PC-3 (cell line): ENCODE data around the gene CCDC126. TPM values are rescaled to one million over a fixed set of nuclear protein-coding genes. Genes with fewer than 3 reads are reported as not detected.

Source experiments
- ATAC-seq: fragments of 200-7000 bp; cut with Tn5 transposase; 2 replicates; pipeline ENCODE4 v1.9.1; 2020; ENCODE audit warnings: mild to moderate bottlenecking, moderate library complexity
- BruUV-seq: library from RNA; stranded (reverse); fragments of 400-500 nt; replicated peaks from 2 replicates; lab custom pipeline; 2021; lab: Mats Ljungman, UMichigan
- CTCF ChIA-PET: fragments of 300-600 bp; sonication (Branson Sonifier 250); formaldehyde crosslinking; loops from one replicate; lab custom pipeline; 2022; ENCODE audit warnings: antibody characterized with exemption; lab: Charles Lee
- POLR2A ChIA-PET: fragments of 300-600 bp; sonication (Branson Sonifier 250); formaldehyde crosslinking; loops from one replicate; lab custom pipeline; 2022; ENCODE audit warnings: antibody characterized with exemption; ENCODE audit not compliant: unreplicated experiment; lab: Charles Lee
- DNase-seq: peaks from one replicate; pipeline ENCODE4 v3.0.0-alpha.2; 2015
- H2AFZ ChIP-seq: fragments of 300-600 bp; sonication (generic); 2 replicates; pipeline ENCODE4 v1.6.0; 2016; ENCODE audit warnings: antibody characterized with exemption, low read length
- H3F3A ChIP-seq: fragments of 300-600 bp; sonication (generic); one replicate; pipeline ENCODE4 v1.6.0; 2017; ENCODE audit warnings: antibody characterized with exemption, low read length, control low read depth, mild to moderate bottlenecking; ENCODE audit not compliant: unreplicated experiment
- H3K27ac ChIP-seq: fragments of 300-600 bp; sonication (generic); 2 replicates; pipeline ENCODE4 v1.5.1; 2016; ENCODE audit warnings: mild to moderate bottlenecking, low read length
- H3K27me3 ChIP-seq: fragments of 300-600 bp; sonication (generic); 2 replicates; pipeline ENCODE4 v1.6.1; 2016; ENCODE audit warnings: low read length, mixed read lengths
- H3K36me3 ChIP-seq: fragments of 300-600 bp; sonication (generic); 2 replicates; pipeline ENCODE4 v1.6.1; 2016; ENCODE audit warnings: low read depth, mixed run types, low read length, mixed read lengths
- H3K4me1 ChIP-seq: fragments of 300-600 bp; sonication (generic); 2 replicates; pipeline ENCODE4 v1.5.1; 2016; ENCODE audit warnings: low read length; ENCODE audit not compliant: insufficient read depth
- H3K4me2 ChIP-seq: fragments of 300-600 bp; sonication (generic); 2 replicates; pipeline ENCODE4 v1.6.0; 2016; ENCODE audit warnings: low read length
- H3K4me3 ChIP-seq: fragments of 300-600 bp; sonication (generic); 2 replicates; pipeline ENCODE4 v1.5.1; 2016; ENCODE audit warnings: mild to moderate bottlenecking, low read length, mixed read lengths
- H3K79me2 ChIP-seq: fragments of 300-600 bp; sonication (generic); 2 replicates; pipeline ENCODE4 v1.6.1; 2017; ENCODE audit warnings: low read length, mixed read lengths
- H3K9ac ChIP-seq: fragments of 300-600 bp; sonication (generic); 2 replicates; pipeline ENCODE4 v1.6.0; 2016; ENCODE audit warnings: mild to moderate bottlenecking, low read length
- H3K9me2 ChIP-seq: fragments of 300-600 bp; sonication (generic); replicated peaks from 2 replicates; pipeline ENCODE4 v1.6.1; 2016; ENCODE audit warnings: mixed run types, low read length, mixed read lengths
- H3K9me3 ChIP-seq: fragments of 300-600 bp; sonication (generic); 2 replicates; pipeline ENCODE4 v1.6.1; 2016; ENCODE audit warnings: low read length, mixed read lengths
- H4K20me1 ChIP-seq: fragments of 300-600 bp; sonication (generic); 2 replicates; pipeline ENCODE4 v1.6.1; 2016; ENCODE audit warnings: low read length, mixed read lengths
- EZH2 ChIP-seq: fragments of 300-600 bp; sonication (generic); IDR thresholded peaks from one replicate; pipeline ENCODE4 v1.6.1; 2017; ENCODE audit warnings: antibody characterized with exemption, mild to moderate bottlenecking, low read length; ENCODE audit not compliant: unreplicated experiment
- EZH2phosphoT487 ChIP-seq: fragments of 300-600 bp; sonication (generic); IDR thresholded peaks from 2 replicates; pipeline ENCODE4 v1.6.1; 2018; ENCODE audit warnings: mild to moderate bottlenecking, antibody characterized with exemption, low read length, borderline replicate concordance
- intact Hi-C: fragments of 100-400 bp; cut with micrococcal nuclease; formaldehyde crosslinking; loops from 2 replicates; pipeline ENCODE4 v1.9.0; 2023
- total RNA-seq: library from RNA; depleted of rRNA; stranded (reverse); fragments of >200 nt; gene quantifications from 2 replicates; pipeline ENCODE4 v1.2.3, GENCODE V29; 2014
- TF ChIP-seq, protein P1 (sequence below): fragments of 300-600 bp; sonication (generic); conservative IDR thresholded peaks from 2 replicates; pipeline ENCODE4 v1.5.1; 2017; ENCODE audit warnings: antibody characterized with exemption, low read depth, mild to moderate bottlenecking, low read length

Gene CCDC126
- total RNA-seq, 1 experiment from 2014 or later = 3.2 TPM

DNA sequence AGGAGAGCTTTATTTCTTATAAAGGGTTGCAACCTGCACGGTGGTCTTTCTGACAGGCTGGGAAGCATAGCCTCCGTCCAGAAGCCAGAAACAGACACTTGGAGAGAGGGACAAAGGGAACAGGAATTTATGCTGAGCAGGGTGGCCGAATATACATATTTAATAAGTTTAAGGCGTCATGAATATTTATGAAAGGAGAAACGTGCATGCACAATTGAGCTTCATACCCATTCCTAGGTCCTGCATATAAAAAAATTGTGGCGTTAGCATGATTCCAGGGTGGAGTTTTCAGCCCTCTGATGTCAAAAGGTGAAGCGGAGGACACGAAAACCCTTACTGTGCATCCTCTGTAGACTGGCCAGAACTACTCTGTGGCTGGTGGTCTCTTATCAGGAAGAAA is 10.7 kb downstream of the CCDC126 start:
- H3K36me3 ChIP-seq = 0 out of 2 replicates have a peak, but pooled peaks cover 3% of the 10 kb centered on the region
- H3K79me2 ChIP-seq = no peaks in the 10 kb centered on the region
- no peaks in the 10 kb centered on the region for H3F3A ChIP-seq
- no peak overlapping the region for H3K4me3 ChIP-seq
- no peaks in the 10 kb centered on the region for H3K9me3 ChIP-seq
- H3K27ac ChIP-seq = no peak overlapping the region
- DNase-seq (no peak), ATAC-seq (no peak)
- BruUV-seq = no TSS peak
- H3K9ac ChIP-seq = no peak overlapping the region
- no peaks in the 10 kb centered on the region for H3K9me2 ChIP-seq
- H3K27me3 ChIP-seq = no peaks in the 10 kb centered on the region
- no peak overlapping the region for H2AFZ ChIP-seq
- CTCF ChIA-PET = no interaction called here
- intact Hi-C loops = no loop called here
- TF ChIP-seq EZH2 (no peak), EZH2phosphoT487 (no peak)
- TF ChIP-seq, protein P1, sequence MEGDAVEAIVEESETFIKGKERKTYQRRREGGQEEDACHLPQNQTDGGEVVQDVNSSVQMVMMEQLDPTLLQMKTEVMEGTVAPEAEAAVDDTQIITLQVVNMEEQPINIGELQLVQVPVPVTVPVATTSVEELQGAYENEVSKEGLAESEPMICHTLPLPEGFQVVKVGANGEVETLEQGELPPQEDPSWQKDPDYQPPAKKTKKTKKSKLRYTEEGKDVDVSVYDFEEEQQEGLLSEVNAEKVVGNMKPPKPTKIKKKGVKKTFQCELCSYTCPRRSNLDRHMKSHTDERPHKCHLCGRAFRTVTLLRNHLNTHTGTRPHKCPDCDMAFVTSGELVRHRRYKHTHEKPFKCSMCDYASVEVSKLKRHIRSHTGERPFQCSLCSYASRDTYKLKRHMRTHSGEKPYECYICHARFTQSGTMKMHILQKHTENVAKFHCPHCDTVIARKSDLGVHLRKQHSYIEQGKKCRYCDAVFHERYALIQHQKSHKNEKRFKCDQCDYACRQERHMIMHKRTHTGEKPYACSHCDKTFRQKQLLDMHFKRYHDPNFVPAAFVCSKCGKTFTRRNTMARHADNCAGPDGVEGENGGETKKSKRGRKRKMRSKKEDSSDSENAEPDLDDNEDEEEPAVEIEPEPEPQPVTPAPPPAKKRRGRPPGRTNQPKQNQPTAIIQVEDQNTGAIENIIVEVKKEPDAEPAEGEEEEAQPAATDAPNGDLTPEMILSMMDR = no peak
- no peak overlapping the region for H3K4me2 ChIP-seq
- POLR2A ChIA-PET = no interaction called here
- H4K20me1 ChIP-seq = no peaks in the 10 kb centered on the region
- H3K4me1 ChIP-seq = no peaks in the 10 kb centered on the region

DNA sequence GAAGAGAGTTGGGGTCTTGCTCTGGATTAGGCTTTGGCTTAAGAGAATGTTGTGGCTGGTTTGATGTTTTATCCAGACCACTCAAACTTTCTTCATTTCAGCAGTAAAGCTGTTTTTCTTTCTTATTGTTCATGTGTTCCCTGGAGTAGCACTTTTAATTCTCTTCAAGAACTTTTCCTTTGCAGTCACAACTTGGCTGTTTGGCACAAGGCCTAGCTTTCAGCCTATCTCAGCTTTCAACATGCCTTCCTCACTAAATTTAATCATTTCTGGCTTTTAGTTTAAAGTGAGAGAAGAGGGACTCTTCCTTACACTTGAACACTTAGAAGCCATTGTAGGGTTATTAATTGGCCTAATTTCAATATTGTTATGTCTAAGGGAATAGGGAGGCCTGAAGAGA is 18.1 kb downstream of the CCDC126 start:
- BruUV-seq = no TSS peak
- Histone ChIP-seq H3K79me2 (no peaks in the 10 kb centered on the region), H3K9me3 (no peaks in the 10 kb centered on the region), H4K20me1 (no peaks in the 10 kb centered on the region), H3K27me3 (no peaks in the 10 kb centered on the region), H3F3A (no peaks in the 10 kb centered on the region), H3K4me1 (no peaks in the 10 kb centered on the region), H3K4me3 (no peak overlapping the region), H3K9ac (no peak overlapping the region), H3K27ac (no peak overlapping the region), H3K9me2 (no peaks in the 10 kb centered on the region), H2AFZ (no peak overlapping the region), H3K36me3 (peaks cover 3% of the 10 kb centered on the region; the same call in 1 of the 2 replicates), H3K4me2 (no peak overlapping the region)
- ATAC-seq = no peak
- intact Hi-C loops = no loop called here
- TF ChIP-seq, protein P1 = no peak
- no peak for TF ChIP-seq EZH2phosphoT487
- TF ChIP-seq EZH2 = no peak
- ChIA-PET POLR2A (no interaction called here), CTCF (no interaction called here)
- DNase-seq = no peak

DNA sequence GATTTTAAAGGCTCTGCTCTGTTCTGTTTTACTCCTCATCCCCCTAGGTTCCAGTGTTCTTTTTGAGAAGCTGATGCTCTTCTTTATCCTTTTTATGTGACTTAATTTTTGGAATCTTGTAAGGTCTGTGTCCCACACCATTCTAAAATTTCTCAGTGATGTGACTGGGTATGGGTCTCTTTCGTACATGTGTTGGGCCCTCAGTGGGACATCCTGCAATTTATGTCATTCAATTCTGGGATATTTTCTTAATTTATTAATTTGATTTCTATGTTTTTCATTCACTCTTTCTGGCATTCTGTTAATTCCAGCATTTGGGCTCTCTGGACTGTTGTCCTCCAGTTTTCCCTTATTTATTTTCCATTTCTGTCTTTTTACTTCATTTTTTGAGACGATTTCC is 19.4 kb downstream of the CCDC126 start:
- CTCF ChIA-PET = no interaction called here

More for the DNA sequence above, 19.4 kb downstream of the CCDC126 start:
- H3K4me3 ChIP-seq = no peak overlapping the region
- no peak for TF ChIP-seq EZH2
- TF ChIP-seq EZH2phosphoT487 = no peak
- TF ChIP-seq, protein P1 = no peak
- no peaks in the 10 kb centered on the region for H3K4me1 ChIP-seq
- no peaks in the 10 kb centered on the region for H4K20me1 ChIP-seq
- H3K9me2 ChIP-seq = no peaks in the 10 kb centered on the region
- H3K27me3 ChIP-seq = no peaks in the 10 kb centered on the region
- no peak overlapping the region for H2AFZ ChIP-seq
- H3F3A ChIP-seq = no peaks in the 10 kb centered on the region
- DNase-seq (no peak), ATAC-seq (no peak)
- H3K4me2 ChIP-seq = no peak overlapping the region
- intact Hi-C loops = no loop called here
- H3K27ac ChIP-seq = no peak overlapping the region
- no peak overlapping the region for H3K9ac ChIP-seq
- no peaks in the 10 kb centered on the region for H3K79me2 ChIP-seq
- H3K36me3 ChIP-seq = no peaks in the 10 kb centered on the region; the same call in 1 of the 2 replicates
- POLR2A ChIA-PET = no interaction called here
- no TSS peak for BruUV-seq
- H3K9me3 ChIP-seq = no peaks in the 10 kb centered on the region
